NCI-H187 treated with DMSO at 0.1 percent for 48 hours (cell line): Measurements from ENCODE around the gene CEP112.

Experiments
- DNase-seq: peaks from one replicate; lab custom pipeline; 2025; lab: John Stamatoyannopoulos, UW

CEP112 gene

GRCh38 chr17:66076546-66077190, 115.3 kb downstream of the CEP112 start:
- DNase-seq, result no peak

GRCh38 chr17:66073384-66073783, 118.5 kb downstream of the CEP112 start:
- no peak for DNase-seq

GRCh38 chr17:66063686-66064085, 128.2 kb downstream of the CEP112 start:
- DNase-seq, result no peak

GRCh38 chr17:66056148-66056547, 135.8 kb downstream of the CEP112 start:
- no peak for DNase-seq

DNA sequence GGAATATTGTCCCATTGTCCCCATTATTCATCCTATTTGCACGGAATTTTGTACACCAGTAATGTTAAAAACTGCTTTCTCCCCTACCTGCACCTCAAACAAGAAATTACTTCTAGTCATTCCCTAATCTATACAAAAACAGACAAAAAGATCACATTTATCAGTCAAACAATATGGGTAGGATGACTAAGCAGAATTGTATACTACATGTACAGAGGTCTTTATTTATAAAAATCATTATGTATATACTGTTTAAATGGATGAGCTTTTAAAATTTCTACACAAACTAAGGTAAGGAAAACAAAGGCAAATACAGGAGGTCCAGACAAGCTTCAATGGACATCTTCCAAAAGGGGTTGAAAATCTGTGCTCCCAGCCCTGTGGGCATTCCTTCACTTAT, 137.7 kb downstream of the CEP112 start:
- no peak for DNase-seq

DNA sequence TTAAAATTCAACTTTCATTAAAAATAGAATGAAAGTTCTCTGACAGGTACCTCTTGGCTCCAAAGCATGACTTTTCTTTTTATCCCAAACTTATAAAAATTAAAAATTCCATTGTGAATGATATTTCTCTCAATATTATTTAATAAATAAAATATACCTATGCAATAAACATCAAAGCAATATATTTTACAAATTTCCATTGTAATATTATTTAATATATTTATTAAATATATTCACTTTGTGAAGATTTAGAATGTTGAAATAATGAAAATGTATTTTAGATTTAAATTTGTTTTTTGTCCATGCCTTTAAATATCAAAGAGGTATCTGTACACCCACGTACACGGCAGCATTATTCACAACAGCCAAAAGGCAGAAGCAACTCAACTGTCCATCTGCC, 147.8 kb downstream of the CEP112 start:
- no peak for DNase-seq

- no peak for DNase-seq
Measured at GRCh38 chr17:66043419-66043818, 148.5 kb downstream of the CEP112 start.

DNA sequence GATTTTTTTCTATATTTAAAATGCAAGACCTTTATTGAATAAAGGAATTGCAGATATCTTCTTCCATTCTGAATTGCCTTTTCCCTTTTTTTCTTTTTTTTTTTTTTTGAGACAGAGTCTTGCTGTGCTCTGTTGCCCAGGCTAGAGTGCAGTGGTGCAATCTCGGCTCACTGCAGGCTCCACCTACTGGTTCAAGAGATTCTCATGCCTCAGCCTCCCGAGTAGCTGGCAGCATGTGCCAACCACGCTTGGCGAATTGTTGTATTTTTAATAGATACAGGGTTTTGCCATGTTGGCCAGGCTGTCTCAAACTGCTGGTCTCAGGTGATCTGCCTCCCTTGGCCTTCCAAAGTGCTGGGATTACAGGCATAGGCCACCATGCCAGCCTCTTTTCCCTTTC, 151.5 kb downstream of the CEP112 start:
- no peak for DNase-seq

GRCh38 chr17:66038125-66038524, 153.8 kb downstream of the CEP112 start:
- no peak for DNase-seq

DNA sequence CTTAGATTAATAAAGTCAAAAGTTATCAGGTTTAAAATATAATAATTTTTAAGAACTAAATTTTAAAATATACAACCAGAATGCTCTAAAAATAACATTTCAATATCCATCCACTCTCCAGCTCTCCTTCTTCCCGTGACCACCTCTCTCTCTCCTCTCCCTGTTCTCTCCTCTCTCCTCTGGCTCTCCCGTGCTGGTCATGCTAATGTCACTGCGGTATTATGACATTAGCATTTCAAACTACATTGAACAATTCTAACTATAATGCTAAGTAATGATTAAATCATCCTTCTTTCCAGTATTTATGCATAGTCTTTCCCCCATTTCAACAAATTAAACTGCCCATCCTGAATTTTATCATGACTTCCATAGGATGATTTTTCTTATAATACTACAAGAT, 154.7 kb downstream of the CEP112 start:
- no peak for DNase-seq

GRCh38 chr17:66032082-66032712, 159.7 kb downstream of the CEP112 start:
- no peak for DNase-seq

- DNase-seq, result no peak
Measured at GRCh38 chr17:66025551-66025950, 166.4 kb downstream of the CEP112 start.

DNA sequence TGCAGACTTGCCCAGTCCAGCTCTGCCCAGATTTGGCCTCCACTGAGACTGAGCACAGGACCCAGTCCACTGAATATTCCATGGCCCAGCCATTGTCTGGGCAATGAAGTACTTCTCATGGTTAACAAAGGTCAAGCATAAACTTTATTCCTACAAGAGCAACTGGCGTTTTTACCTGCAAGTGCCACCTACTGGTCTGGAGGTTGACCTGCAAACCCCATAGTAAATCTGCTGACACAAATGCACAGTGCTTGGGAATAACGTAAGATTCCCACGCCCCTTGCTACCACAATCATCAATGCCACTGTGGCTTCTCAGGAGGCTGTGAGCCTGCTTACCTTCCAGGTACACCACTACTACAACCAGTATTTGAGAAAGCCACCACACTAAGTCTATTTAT, 170.2 kb downstream of the CEP112 start:
- DNase-seq, result no peak

GRCh38 chr17:66018786-66019185, 173.1 kb downstream of the CEP112 start:
- DNase-seq, result no peak

GRCh38 chr17:66016231-66016630, 175.7 kb downstream of the CEP112 start:
- DNase-seq, result no peak

DNA sequence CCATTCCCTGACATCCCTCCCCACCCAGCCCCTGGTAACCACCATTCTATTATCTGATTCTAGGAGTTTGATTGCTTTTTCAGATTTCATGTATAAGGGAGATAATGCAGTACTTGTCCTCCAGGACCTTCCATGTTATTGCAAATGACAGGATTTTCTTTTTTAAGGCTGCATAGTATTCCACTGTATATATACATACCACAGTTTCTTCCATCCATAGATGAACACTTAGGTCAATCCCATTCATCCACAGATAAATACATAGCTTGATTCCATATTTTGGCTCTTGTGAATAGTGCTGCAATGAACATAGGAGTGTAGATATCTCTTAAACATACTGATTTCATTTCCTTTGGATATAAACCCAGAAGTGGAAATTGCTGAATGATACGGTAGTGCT, 183.3 kb downstream of the CEP112 start:
- no peak for DNase-seq

DNA sequence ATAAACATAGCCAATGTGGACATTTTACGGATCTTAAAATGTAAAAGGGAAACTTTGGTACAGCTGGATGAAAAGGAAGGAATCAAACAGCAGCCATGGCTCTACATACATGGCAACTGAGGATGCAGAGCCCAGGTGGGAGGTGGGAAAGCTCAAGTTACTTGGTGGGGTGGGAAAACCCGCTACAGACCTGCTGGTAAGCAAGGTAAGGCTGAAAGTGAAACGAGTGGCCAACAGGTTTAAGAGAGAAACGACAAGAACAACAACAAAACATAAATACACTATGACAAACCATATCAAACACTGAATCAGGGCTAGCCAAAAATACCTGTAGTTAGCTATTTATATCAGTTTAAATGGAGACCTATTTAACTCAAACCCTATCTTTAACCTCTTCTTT, 185.3 kb downstream of the CEP112 start:
- DNase-seq, result no peak

- no peak for DNase-seq
Measured at GRCh38 chr17:66002812-66003211, 189.1 kb downstream of the CEP112 start.

DNA sequence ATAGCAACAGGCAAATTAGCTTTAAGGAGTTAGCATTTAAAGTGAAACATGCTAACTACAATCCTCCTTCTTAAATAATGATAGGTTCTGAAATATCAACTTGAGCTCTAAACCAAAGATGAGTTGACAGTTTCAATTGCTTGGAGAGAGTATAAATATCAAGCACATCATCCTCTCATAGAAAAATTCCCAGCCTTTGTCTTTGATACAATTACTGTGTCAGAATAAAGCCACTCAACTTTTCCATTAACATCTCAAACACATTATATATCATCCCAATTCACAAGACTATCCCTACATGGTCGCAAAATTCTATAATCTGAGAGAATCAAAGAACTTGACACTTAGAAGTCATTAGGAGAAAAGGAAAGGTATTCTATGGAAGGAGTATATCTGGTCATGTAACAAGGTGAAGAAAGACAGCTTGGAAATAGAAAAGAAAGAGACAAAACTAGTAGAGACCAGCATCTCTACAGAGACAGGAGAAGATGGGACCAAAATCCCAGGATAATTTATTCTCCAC, 189.8 kb downstream of the CEP112 start:
- no peak for DNase-seq

GRCh38 chr17:66000216-66000615, 191.7 kb downstream of the CEP112 start:
- DNase-seq, result no peak

GRCh38 chr17:65998675-65999074, 193.3 kb downstream of the CEP112 start:
- no peak for DNase-seq

GRCh38 chr17:65994679-65995078, 197.3 kb downstream of the CEP112 start:
- no peak for DNase-seq

GRCh38 chr17:65994114-65994513, 197.8 kb downstream of the CEP112 start:
- DNase-seq, result no peak

DNA sequence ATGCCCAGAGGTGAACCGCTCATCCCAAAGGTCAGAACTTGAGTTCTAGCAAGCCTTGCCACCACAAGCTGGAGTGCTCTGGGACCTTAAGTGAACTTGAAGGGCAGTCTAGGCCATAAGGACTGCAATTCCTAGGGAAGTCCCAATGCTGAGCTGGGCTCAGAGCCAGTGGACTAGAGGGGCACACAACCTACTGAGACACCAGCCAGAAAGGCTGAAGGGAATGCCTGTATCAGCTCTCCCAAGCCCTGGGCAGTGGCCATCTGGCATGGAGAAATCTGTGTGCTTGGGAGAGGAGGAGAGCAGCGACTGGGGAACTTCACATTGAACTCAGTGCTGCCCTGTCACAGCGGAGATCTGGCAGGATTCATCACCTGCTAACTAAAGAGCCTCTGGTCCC, 201.3 kb downstream of the CEP112 start:
- no peak for DNase-seq
